Epithelial cell of proximal tubule (primary cell): ENCODE data around the gene NDUFV1. TPM values are rescaled to one million over a fixed set of nuclear protein-coding genes. Genes with fewer than 3 reads are reported as not detected.

Source experiments
- DNase-seq: peaks from one replicate; pipeline ENCODE4 v3.0.0-alpha.2; 2011; ENCODE audit warnings: low read depth
- H3K4me3 ChIP-seq: 2 replicates; pipeline ENCODE4 v1.5.1; 2011; ENCODE audit warnings: low read depth, mild to moderate bottlenecking, low read length
- total RNA-seq: library from RNA; depleted of rRNA; stranded (reverse); fragments of >200 nt; gene quantifications from 2 replicates; pipeline ENCODE4 v1.2.3, GENCODE V29; 2015
- TF ChIP-seq, protein P1 (sequence below): conservative IDR thresholded peaks from 2 replicates; pipeline ENCODE4 v1.5.1; 2012; ENCODE audit warnings: low read depth, mild to moderate bottlenecking, low read length

Gene NDUFV1
- total RNA-seq, 1 donor from 2014 or later = 226 TPM

DNA sequence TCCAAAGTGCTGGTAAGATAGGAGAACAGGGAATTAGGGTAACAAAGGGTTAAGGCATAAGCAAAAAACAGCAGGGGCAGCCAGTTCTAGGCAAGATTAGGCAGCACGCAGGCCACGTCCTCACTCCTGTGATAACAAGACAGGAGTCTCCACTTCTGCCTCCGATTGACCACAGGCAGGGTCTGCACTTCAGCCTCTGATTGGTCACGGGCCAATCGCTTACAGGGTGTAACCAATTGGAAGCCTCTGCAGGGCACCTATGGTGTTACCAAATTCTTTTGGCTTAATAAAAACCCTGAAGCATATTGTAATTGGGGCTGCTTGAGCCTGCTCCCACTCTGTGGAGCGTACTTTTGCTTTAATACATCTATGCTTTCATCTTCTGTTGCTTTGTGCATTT, 35.3 kb upstream of the NDUFV1 start:
- no peak for DNase-seq
- no peak overlapping the region for H3K4me3 ChIP-seq
- TF ChIP-seq, protein P1, sequence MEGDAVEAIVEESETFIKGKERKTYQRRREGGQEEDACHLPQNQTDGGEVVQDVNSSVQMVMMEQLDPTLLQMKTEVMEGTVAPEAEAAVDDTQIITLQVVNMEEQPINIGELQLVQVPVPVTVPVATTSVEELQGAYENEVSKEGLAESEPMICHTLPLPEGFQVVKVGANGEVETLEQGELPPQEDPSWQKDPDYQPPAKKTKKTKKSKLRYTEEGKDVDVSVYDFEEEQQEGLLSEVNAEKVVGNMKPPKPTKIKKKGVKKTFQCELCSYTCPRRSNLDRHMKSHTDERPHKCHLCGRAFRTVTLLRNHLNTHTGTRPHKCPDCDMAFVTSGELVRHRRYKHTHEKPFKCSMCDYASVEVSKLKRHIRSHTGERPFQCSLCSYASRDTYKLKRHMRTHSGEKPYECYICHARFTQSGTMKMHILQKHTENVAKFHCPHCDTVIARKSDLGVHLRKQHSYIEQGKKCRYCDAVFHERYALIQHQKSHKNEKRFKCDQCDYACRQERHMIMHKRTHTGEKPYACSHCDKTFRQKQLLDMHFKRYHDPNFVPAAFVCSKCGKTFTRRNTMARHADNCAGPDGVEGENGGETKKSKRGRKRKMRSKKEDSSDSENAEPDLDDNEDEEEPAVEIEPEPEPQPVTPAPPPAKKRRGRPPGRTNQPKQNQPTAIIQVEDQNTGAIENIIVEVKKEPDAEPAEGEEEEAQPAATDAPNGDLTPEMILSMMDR = no peak

DNA sequence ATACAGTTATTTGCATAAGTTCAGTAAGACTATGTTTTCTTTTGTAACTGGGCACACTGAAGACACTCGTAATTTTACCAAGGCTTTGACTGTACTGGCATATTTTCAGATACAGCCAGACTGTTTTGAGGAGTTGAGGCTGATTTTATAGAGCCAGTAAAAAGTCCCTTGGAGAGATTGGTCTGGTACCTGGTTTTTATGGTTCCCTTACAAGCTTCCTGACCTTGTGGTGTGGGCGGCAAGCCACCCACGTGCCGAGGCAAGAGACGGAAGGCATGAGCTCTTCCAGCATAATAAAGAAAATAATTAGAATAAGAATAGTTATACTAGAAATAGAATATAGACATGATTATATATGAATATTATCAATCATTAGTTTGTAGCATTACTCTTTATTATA, 34.4 kb upstream of the NDUFV1 start:
- H3K4me3 ChIP-seq = no peak overlapping the region
- no peak for DNase-seq
- TF ChIP-seq, protein P1 = no peak

DNA sequence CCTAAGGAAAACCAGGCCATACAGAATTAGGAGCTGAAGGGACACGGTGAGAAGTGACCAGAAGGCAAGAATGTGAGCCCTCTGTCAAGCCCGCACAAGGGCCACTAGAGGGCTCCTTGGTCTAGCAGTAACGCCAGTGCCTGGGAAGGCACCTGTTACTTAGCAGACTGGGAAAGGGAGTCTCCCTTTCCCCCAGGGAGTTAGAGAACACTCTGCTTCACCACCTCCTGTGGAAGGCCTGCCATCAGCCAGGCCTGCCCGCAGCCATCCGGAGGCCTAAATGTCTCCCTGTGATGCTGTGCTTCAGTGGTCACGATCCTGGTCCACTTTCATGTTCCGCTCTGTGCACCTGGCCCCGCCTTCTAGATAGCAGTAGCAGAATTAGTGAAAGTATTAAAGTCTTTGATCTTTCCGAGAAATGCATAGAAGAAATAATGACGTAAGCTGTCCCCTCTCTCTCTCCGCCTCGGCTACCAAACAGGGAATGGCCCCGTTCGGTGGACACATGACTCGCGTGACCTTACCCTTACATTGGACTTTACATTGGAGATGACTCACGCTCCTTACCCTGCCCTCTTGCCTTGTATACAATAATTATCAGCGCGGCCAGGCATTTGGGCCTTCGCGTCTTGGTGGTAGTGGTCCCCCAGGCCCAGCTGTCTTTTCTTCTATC, 33.9 kb upstream of the NDUFV1 start:
- DNase-seq = no peak

DNA sequence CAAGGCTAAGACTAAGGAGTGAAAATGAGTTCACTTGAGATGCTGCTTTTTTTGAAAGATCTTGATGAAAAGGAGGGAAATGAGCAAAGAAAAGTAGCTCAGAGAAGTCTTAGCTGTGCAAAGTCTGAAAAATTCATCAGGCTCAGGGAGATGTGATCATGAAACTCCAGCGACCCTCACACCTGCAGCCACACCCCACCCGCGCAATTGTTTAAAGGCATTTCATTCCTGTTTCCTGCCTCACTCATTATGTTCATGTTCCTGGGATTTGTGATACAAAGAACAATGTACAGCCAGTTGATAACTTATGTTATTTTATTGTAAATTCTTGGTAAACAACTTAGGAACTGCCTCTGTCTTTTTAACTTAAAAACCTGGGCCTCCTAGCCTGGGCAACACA, 31.8 kb upstream of the NDUFV1 start:
- DNase-seq = no peak
- TF ChIP-seq, protein P1 = no peak

More for the DNA sequence above, 33.9 kb upstream of the NDUFV1 start:
- H3K4me3 ChIP-seq = no peak overlapping the region
- TF ChIP-seq, protein P1 = peak; percentile 78

DNA sequence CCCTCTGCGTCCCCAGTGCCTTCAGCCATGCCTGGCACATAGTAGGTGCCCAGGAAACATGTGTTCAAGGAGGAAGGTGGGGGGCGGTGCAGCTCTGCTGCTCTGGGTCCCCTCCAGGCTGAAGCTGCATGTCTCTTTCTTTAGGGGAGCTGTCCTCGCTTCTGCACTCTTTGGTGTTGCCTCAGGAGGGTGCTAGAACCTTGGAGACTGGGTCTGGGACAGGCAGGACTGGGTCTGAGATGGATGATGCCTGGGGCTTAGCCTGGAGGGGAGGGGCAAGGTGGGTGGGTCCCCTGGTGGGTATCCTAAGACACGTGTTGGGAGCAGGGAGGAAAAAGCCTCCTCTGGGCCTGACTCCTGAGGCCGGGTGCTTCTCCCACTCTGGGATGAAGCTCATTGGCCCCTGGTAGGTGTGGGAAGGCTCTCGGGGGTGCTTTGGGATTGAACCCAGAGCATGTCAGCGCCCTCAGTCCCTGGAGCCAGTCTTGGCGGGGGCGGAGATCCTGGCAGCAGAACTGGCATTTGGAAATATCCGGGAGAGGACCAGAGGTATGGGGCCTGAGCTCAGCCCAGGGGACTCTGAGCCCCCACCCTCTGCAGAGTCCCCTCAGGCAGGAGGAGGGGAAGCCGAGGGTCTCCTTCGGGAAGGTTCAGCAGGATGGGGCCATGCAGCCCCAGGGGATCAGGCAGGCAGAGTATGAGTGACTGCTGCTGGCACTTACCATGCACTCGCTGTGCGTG, 29.8 kb upstream of the NDUFV1 start:
- TF ChIP-seq, protein P1 = peak; percentile 37
- DNase-seq = no peak
- no peak overlapping the region for H3K4me3 ChIP-seq

More for the DNA sequence above, 31.8 kb upstream of the NDUFV1 start:
- H3K4me3 ChIP-seq = no peak overlapping the region

DNA sequence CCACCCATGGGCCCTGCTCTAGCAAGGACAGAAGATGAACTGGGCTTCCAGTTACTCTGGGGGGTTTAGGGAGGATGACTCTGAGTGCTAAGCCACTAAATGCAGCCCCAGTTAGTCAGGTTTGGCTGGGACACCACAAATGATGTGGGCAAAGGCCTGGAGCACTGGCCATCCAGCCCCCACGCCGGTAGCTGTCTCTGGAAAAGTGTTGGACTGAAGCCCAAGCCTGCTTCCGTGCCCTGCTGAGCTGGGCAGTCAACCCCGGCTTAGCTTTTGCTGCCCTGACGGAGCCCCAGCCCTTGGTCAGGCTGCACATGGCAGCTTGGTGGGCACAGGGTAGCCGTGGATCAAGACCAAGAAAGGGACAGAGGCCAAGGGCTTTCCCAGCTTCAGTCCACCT, 28.8 kb upstream of the NDUFV1 start:
- DNase-seq = no peak
- TF ChIP-seq, protein P1 = no peak

More for the DNA sequence above, 28.8 kb upstream of the NDUFV1 start:
- no peak overlapping the region for H3K4me3 ChIP-seq
